ENCODE results near the gene PPP3R1. TPM values are rescaled to one million over a fixed set of nuclear protein-coding genes. Genes with fewer than 3 reads are reported as not detected.
"Not testable (repeated sequence)": the region's sequence is repeated elsewhere in the genome, so short reads cannot be mapped to it uniquely, and the experiment has no call there.

PPP3R1 gene
- total RNA-seq, 1 experiment from 2014 or later: 55.9 TPM

GRCh38 chr2:68187329-68187728 is 65.0 kb downstream of the PPP3R1 start:
- peaks cover 45% of the 10 kb centered on the region for H3K4me1 ChIP-seq (ENCODE audit: low read length)
- no peak overlapping the region for H3K9ac ChIP-seq (ENCODE audit: low read length)
- DNase-seq: no peak
- H4K20me1 ChIP-seq (ENCODE audit: insufficient read depth, low read depth, low read length): no peaks in the 10 kb centered on the region
- H3K4me3 ChIP-seq (ENCODE audit: low read length): no peak overlapping the region
- H3K4me2 ChIP-seq (ENCODE audit: low read depth, low read length, poor library complexity, severe bottlenecking): no peak overlapping the region
- no peaks in the 10 kb centered on the region for H3K9me3 ChIP-seq (ENCODE audit: low read length)
- peaks cover 90% of the 10 kb centered on the region for H3K79me2 ChIP-seq (ENCODE audit: low read length)
- H3K9me2 ChIP-seq (replicated peaks; ENCODE audit: insufficient read depth, low read length): no peaks in the 10 kb centered on the region
- no peaks in the 10 kb centered on the region for H3K27me3 ChIP-seq (ENCODE audit: low read length)
- H3K27ac ChIP-seq (ENCODE audit: low read length): no peak overlapping the region
- no peak overlapping the region for H2AFZ ChIP-seq (ENCODE audit: low read length)
- H3K36me3 ChIP-seq (ENCODE audit: insufficient read depth, low read length): peaks cover 36% of the 10 kb centered on the region; the same call in 1 of the 2 replicates

- Histone ChIP-seq H3K4me3 (ENCODE audit: low read length) (no peak overlapping the region), H3K27me3 (ENCODE audit: low read length) (no peaks in the 10 kb centered on the region), H3K4me2 (ENCODE audit: low read depth, low read length, poor library complexity, severe bottlenecking) (no peak overlapping the region), H3K9ac (ENCODE audit: low read length) (no peak overlapping the region), H3K79me2 (ENCODE audit: low read length) (peaks cover 87% of the 10 kb centered on the region), H2AFZ (ENCODE audit: low read length) (no peak overlapping the region), H4K20me1 (ENCODE audit: insufficient read depth, low read depth, low read length) (no peaks in the 10 kb centered on the region), H3K27ac (ENCODE audit: low read length) (peak overlapping the region; percentile 1; the same call in 1 of the 2 replicates), H3K36me3 (ENCODE audit: insufficient read depth, low read length) (peaks cover 47% of the 10 kb centered on the region; the same call in 1 of the 2 replicates), H3K4me1 (ENCODE audit: low read length) (peaks cover 37% of the 10 kb centered on the region), H3K9me3 (ENCODE audit: low read length) (no peaks in the 10 kb centered on the region), H3K9me2 (replicated peaks; ENCODE audit: insufficient read depth, low read length) (no peaks in the 10 kb centered on the region)
- DNase-seq: peak; percentile 93
These were observed 66.7 kb downstream of the PPP3R1 start for GRCh38 chr2:68185541-68186164.

GRCh38 chr2:68182902-68183301 is 69.4 kb downstream of the PPP3R1 start:
- peaks cover 88% of the 10 kb centered on the region for H3K79me2 ChIP-seq (ENCODE audit: low read length)
- no peak overlapping the region for H3K9ac ChIP-seq (ENCODE audit: low read length)
- DNase-seq: no peak
- peaks cover 31% of the 10 kb centered on the region for H3K4me1 ChIP-seq (ENCODE audit: low read length)
- H3K27ac ChIP-seq (ENCODE audit: low read length): no peak overlapping the region
- no peaks in the 10 kb centered on the region for H4K20me1 ChIP-seq (ENCODE audit: insufficient read depth, low read depth, low read length)
- H3K36me3 ChIP-seq (ENCODE audit: insufficient read depth, low read length): peaks cover 69% of the 10 kb centered on the region; the same call in 1 of the 2 replicates
- H3K9me3 ChIP-seq (ENCODE audit: low read length): no peaks in the 10 kb centered on the region
- no peaks in the 10 kb centered on the region for H3K9me2 ChIP-seq (replicated peaks; ENCODE audit: insufficient read depth, low read length)
- no peak overlapping the region for H3K4me3 ChIP-seq (ENCODE audit: low read length)
- H2AFZ ChIP-seq (ENCODE audit: low read length): no peak overlapping the region
- H3K4me2 ChIP-seq (ENCODE audit: low read depth, low read length, poor library complexity, severe bottlenecking): no peak overlapping the region
- no peaks in the 10 kb centered on the region for H3K27me3 ChIP-seq (ENCODE audit: low read length)

GRCh38 chr2:68178954-68179627 is 73.2 kb downstream of the PPP3R1 start:
- Histone ChIP-seq H2AFZ (ENCODE audit: low read length) (no peak overlapping the region), H3K27ac (ENCODE audit: low read length) (no peak overlapping the region), H3K4me1 (ENCODE audit: low read length) (peaks cover 35% of the 10 kb centered on the region), H3K36me3 (ENCODE audit: insufficient read depth, low read length) (peaks cover 76% of the 10 kb centered on the region), H3K4me3 (ENCODE audit: low read length) (no peak overlapping the region), H4K20me1 (ENCODE audit: insufficient read depth, low read depth, low read length) (no peaks in the 10 kb centered on the region), H3K9me3 (ENCODE audit: low read length) (no peaks in the 10 kb centered on the region), H3K9ac (ENCODE audit: low read length) (no peak overlapping the region), H3K9me2 (replicated peaks; ENCODE audit: insufficient read depth, low read length) (no peaks in the 10 kb centered on the region), H3K27me3 (ENCODE audit: low read length) (no peaks in the 10 kb centered on the region), H3K79me2 (ENCODE audit: low read length) (peaks cover 84% of the 10 kb centered on the region), H3K4me2 (ENCODE audit: low read depth, low read length, poor library complexity, severe bottlenecking) (no peak overlapping the region)
- DNase-seq: no peak

GRCh38 chr2:68178432-68178831 is 73.9 kb downstream of the PPP3R1 start:
- H3K9me3 ChIP-seq (ENCODE audit: low read length): no peaks in the 10 kb centered on the region
- H3K9ac ChIP-seq (ENCODE audit: low read length): no peak overlapping the region
- peaks cover 77% of the 10 kb centered on the region for H3K79me2 ChIP-seq (ENCODE audit: low read length)
- peaks cover 42% of the 10 kb centered on the region for H3K4me1 ChIP-seq (ENCODE audit: low read length)
- DNase-seq: no peak
- no peak overlapping the region for H2AFZ ChIP-seq (ENCODE audit: low read length)
- H3K4me3 ChIP-seq (ENCODE audit: low read length): no peak overlapping the region
- no peak overlapping the region for H3K27ac ChIP-seq (ENCODE audit: low read length)
- peaks cover 76% of the 10 kb centered on the region for H3K36me3 ChIP-seq (ENCODE audit: insufficient read depth, low read length)
- no peak overlapping the region for H3K4me2 ChIP-seq (ENCODE audit: low read depth, low read length, poor library complexity, severe bottlenecking)
- H4K20me1 ChIP-seq (ENCODE audit: insufficient read depth, low read depth, low read length): no peaks in the 10 kb centered on the region
- H3K9me2 ChIP-seq (replicated peaks; ENCODE audit: insufficient read depth, low read length): no peaks in the 10 kb centered on the region
- no peaks in the 10 kb centered on the region for H3K27me3 ChIP-seq (ENCODE audit: low read length)

- no peaks in the 10 kb centered on the region for H3K27me3 ChIP-seq (ENCODE audit: low read length)
- DNase-seq: no peak
- H4K20me1 ChIP-seq (ENCODE audit: insufficient read depth, low read depth, low read length): no peaks in the 10 kb centered on the region
- no peak overlapping the region for H3K4me2 ChIP-seq (ENCODE audit: low read depth, low read length, poor library complexity, severe bottlenecking)
- H3K9ac ChIP-seq (ENCODE audit: low read length): no peak overlapping the region
- H3K36me3 ChIP-seq (ENCODE audit: insufficient read depth, low read length): peaks cover 72% of the 10 kb centered on the region
- H2AFZ ChIP-seq (ENCODE audit: low read length): no peak overlapping the region
- H3K9me3 ChIP-seq (ENCODE audit: low read length): no peaks in the 10 kb centered on the region
- no peak overlapping the region for H3K4me3 ChIP-seq (ENCODE audit: low read length)
- peaks cover 69% of the 10 kb centered on the region for H3K79me2 ChIP-seq (ENCODE audit: low read length)
- no peak overlapping the region for H3K27ac ChIP-seq (ENCODE audit: low read length)
- H3K9me2 ChIP-seq (replicated peaks; ENCODE audit: insufficient read depth, low read length): no peaks in the 10 kb centered on the region
- peaks cover 48% of the 10 kb centered on the region for H3K4me1 ChIP-seq (ENCODE audit: low read length)
These were observed 74.8 kb downstream of the PPP3R1 start for GRCh38 chr2:68177541-68177940.

- Histone ChIP-seq H4K20me1 (ENCODE audit: insufficient read depth, low read depth, low read length) (peaks cover 5% of the 10 kb centered on the region; the same call in 1 of the 2 replicates), H3K4me3 (ENCODE audit: low read length) (no peak overlapping the region), H3K27me3 (ENCODE audit: low read length) (no peaks in the 10 kb centered on the region), H3K27ac (ENCODE audit: low read length) (no peak overlapping the region), H2AFZ (ENCODE audit: low read length) (no peak overlapping the region), H3K9me2 (replicated peaks; ENCODE audit: insufficient read depth, low read length) (no peaks in the 10 kb centered on the region), H3K79me2 (ENCODE audit: low read length) (peaks cover 69% of the 10 kb centered on the region), H3K36me3 (ENCODE audit: insufficient read depth, low read length) (peaks cover 72% of the 10 kb centered on the region), H3K9ac (ENCODE audit: low read length) (no peak overlapping the region), H3K4me2 (ENCODE audit: low read depth, low read length, poor library complexity, severe bottlenecking) (no peak overlapping the region), H3K9me3 (ENCODE audit: low read length) (no peaks in the 10 kb centered on the region), H3K4me1 (ENCODE audit: low read length) (peaks cover 47% of the 10 kb centered on the region)
- no peak for DNase-seq
These were observed 75.7 kb downstream of the PPP3R1 start for GRCh38 chr2:68176657-68177056.

GRCh38 chr2:68175210-68175609 is 77.1 kb downstream of the PPP3R1 start:
- Histone ChIP-seq H3K36me3 (ENCODE audit: insufficient read depth, low read length) (peaks cover 73% of the 10 kb centered on the region), H3K79me2 (ENCODE audit: low read length) (peaks cover 65% of the 10 kb centered on the region), H3K4me1 (ENCODE audit: low read length) (peaks cover 38% of the 10 kb centered on the region)
- not testable (repeated sequence) for H3K9ac ChIP-seq (ENCODE audit: low read length); H3K4me3 ChIP-seq (ENCODE audit: low read length); H3K9me2 ChIP-seq (replicated peaks; ENCODE audit: insufficient read depth, low read length); H3K27me3 ChIP-seq (ENCODE audit: low read length); DNase-seq; H2AFZ ChIP-seq (ENCODE audit: low read length); H3K27ac ChIP-seq (ENCODE audit: low read length); H4K20me1 ChIP-seq (ENCODE audit: insufficient read depth, low read depth, low read length); H3K4me2 ChIP-seq (ENCODE audit: low read depth, low read length, poor library complexity, severe bottlenecking); H3K9me3 ChIP-seq (ENCODE audit: low read length)

All from Karpas-422 (cell line).